Kidney (tissue), 14 donors: ENCODE measurements around the gene GP2. TPM values are rescaled to one million over a fixed set of nuclear protein-coding genes. Genes with fewer than 3 reads are reported as not detected.

Experiments used
- DNase-seq, 5 donors: peaks; one replicate each; pipeline ENCODE4 v3.0.0-alpha.2; 2013 to 2020
- FAIRE-seq: peaks from 2 replicates; lab custom pipeline; 2012; peaks lifted over from hg19 to GRCh38; lab: Jason Lieb, UNC
- H3K27ac ChIP-seq, 2 donors: one replicate each; pipeline ENCODE4 v1.7.0; 2013; ENCODE audit warnings: low read depth in 2 of 2, low read length in 2 of 2, inconsistent platforms in 1 of 2
- H3K27me3 ChIP-seq: one replicate; pipeline ENCODE4 v1.7.1; 2013; ENCODE audit warnings: low read length, inconsistent platforms; ENCODE audit not compliant: control insufficient read depth, insufficient read depth
- H3K36me3 ChIP-seq, 3 donors: one replicate each; pipeline versions ENCODE4 v1.7.0 to v1.7.1; 2013; ENCODE audit warnings: low read length in 3 of 3, control low read depth in 1 of 3, inconsistent platforms in 1 of 3; ENCODE audit not compliant: insufficient read depth in 3 of 3, control insufficient read depth in 2 of 3
- H3K4me1 ChIP-seq, 3 donors: one replicate each; pipeline versions ENCODE4 v1.7.0 to v1.7.1; 2013; ENCODE audit warnings: low read length in 3 of 3, inconsistent platforms in 1 of 3, low read depth in 1 of 3; ENCODE audit not compliant: control insufficient read depth in 2 of 3, insufficient read depth in 2 of 3
- H3K4me3 ChIP-seq, 3 donors: one replicate each; pipeline versions ENCODE4 v1.7.0 to v1.8.1; 2013; ENCODE audit warnings: low read length in 3 of 3, control low read depth in 1 of 3, inconsistent platforms in 1 of 3
- H3K9ac ChIP-seq, 3 donors: one replicate each; pipeline versions ENCODE4 v1.7.0 to v1.7.1; 2013; ENCODE audit warnings: low read length in 3 of 3, control low read depth in 1 of 3, inconsistent platforms in 1 of 3
- H3K9me3 ChIP-seq, 3 donors: one replicate each; pipeline versions ENCODE4 v1.7.0 to v1.7.1; 2013; ENCODE audit warnings: low read length in 3 of 3, control low read depth in 1 of 3, inconsistent platforms in 1 of 3; ENCODE audit not compliant: control insufficient read depth in 2 of 3, insufficient read depth in 1 of 3
- CTCF ChIP-seq: IDR thresholded peaks from 3 replicates; pipeline ENCODE4 v1.5.1; 2012; ENCODE audit warnings: mild to moderate bottlenecking, moderate library complexity, borderline replicate concordance; ENCODE audit not compliant: insufficient read depth; ENCODE audit errors: extremely low read depth
- intact Hi-C: fragments of 100-400 bp; cut with DNase I; formaldehyde crosslinking; loops from one replicate; pipeline ENCODE4 v1.11.1; 2022
- polyA plus RNA-seq: library from polyadenylated mRNA; stranded (reverse); fragments of 350-450 nt; fragmentation: Illumina TruSeq; extraction: RNeasy Lipid Tissue Mini Kit (QIAGEN cat#74804); gene quantifications from one replicate; pipeline ENCODE4 v1.2.3, GENCODE V29; 2014; ENCODE audit warnings: low read depth, low replicate concordance; ENCODE audit not compliant: insufficient read depth
- total RNA-seq: library from RNA; stranded (reverse); fragmentation: NEBNext Ultra II Directional; extraction: Animal tissue kit (Norgen Biotek cat#: 25700); gene quantifications from one replicate; pipeline ENCODE4 v1.2.1, GENCODE V29; 2021
- donor health status: control.
- donor health status: control.
- donor health status: control.
- donor health status: control.
- donor health status: control.
- donor health status: DM: yes; HTN: yes; CAD: no.
- donor health status: Normal renal cell carcinoma (clear cell type).

Gene GP2
- total and polyA plus RNA-seq, 2 donors from 2014 or later = 0.94 to 9.3 TPM

GRCh38 chr16:20333120-20333519, 5.8 kb upstream of the GP2 start:
- H3K9ac ChIP-seq = no peak overlapping the region
- H3K27ac ChIP-seq = no peak overlapping the region
- FAIRE-seq = no peak
- TF ChIP-seq CTCF = no peak
- H3K27me3 ChIP-seq = no peaks in the 10 kb centered on the region
- H3K4me1 ChIP-seq = no peaks in the 10 kb centered on the region
- intact Hi-C loops = no loop called here
- no peaks in the 10 kb centered on the region for H3K36me3 ChIP-seq
- no peak overlapping the region for H3K4me3 ChIP-seq
- DNase-seq = no peak
- no peaks in the 10 kb centered on the region for H3K9me3 ChIP-seq

GRCh38 chr16:20332411-20332810, 5.1 kb upstream of the GP2 start:
- no peak for FAIRE-seq
- Histone ChIP-seq H3K4me3 (no peak overlapping the region), H3K27me3 (no peaks in the 10 kb centered on the region), H3K36me3 (no peaks in the 10 kb centered on the region), H3K4me1 (no peaks in the 10 kb centered on the region), H3K9me3 (no peaks in the 10 kb centered on the region), H3K9ac (no peak overlapping the region), H3K27ac (no peak overlapping the region)
- DNase-seq = no peak
- intact Hi-C loops = no loop called here
- TF ChIP-seq CTCF = no peak

GRCh38 chr16:20331635-20332034, 4.3 kb upstream of the GP2 start:
- no peak for DNase-seq
- no peak overlapping the region for H3K9ac ChIP-seq
- no peak overlapping the region for H3K27ac ChIP-seq
- FAIRE-seq = no peak
- H3K36me3 ChIP-seq = no peaks in the 10 kb centered on the region
- no peak for TF ChIP-seq CTCF
- H3K4me3 ChIP-seq = no peak overlapping the region
- H3K9me3 ChIP-seq = no peaks in the 10 kb centered on the region
- no peaks in the 10 kb centered on the region for H3K4me1 ChIP-seq
- intact Hi-C loops = no loop called here
- H3K27me3 ChIP-seq = no peaks in the 10 kb centered on the region
